GM21390 (cell line): ENCODE measurements around the gene PLEKHA7.
"Not testable (repeated sequence)": the region's sequence is repeated elsewhere in the genome, so short reads cannot be mapped to it uniquely, and the experiment has no call there.

ENCODE experiments used
- ATAC-seq: cut with Tn5 transposase; IDR thresholded peaks from one replicate; pipeline ENCODE4 v1.9.1; 2021; ENCODE audit not compliant: unreplicated experiment

The PLEKHA7 gene

GRCh38 chr11:17014321-17014832 is at the start of gene PLEKHA7:
Gene PLEKHA7, minus strand, starts transcription at chr11:17014414. Its CDS starts 13 bp downstream, at chr11:17014401.
- no peak for ATAC-seq

DNA sequence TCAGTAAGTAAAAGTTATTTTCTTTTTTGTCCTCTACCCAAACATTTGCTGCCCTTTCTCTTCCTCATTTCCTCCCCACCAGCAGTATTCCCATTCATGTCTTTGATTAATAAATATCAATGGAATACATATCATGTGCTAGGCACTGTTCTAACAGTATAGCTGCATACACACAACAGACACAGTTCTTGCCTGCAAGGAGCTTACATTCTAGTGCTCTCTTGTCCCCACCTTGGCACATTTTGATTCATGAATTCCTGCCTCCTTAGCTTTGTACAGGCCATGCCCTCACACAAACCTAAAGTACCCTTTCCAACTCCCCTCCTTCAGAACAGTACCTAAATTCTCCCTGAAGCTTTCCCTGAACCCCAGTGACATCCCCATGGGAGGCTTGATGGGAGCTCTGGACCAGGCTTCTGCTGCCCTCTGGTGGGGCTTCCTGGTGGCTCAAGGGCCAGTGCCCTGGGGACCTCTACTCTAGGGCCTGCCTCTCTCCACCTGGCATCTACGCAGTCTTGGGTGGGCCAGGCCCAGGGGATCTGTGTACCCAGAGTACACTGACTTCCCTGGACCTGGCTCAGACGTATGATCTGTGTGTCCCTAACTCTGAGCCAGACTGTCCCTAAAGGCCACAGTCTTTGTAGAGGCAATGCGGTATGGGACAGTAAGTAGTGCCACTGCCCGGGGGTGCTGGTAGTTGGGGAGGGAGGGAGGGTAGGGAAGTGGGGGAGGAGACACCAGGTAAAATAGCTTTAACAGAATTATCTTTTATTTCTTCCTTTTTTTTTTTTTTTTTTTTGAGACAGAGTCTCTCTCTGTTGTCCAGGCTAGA is 49.2 kb upstream of the PLEKHA7 start:
- peak; percentile 76 for ATAC-seq

DNA sequence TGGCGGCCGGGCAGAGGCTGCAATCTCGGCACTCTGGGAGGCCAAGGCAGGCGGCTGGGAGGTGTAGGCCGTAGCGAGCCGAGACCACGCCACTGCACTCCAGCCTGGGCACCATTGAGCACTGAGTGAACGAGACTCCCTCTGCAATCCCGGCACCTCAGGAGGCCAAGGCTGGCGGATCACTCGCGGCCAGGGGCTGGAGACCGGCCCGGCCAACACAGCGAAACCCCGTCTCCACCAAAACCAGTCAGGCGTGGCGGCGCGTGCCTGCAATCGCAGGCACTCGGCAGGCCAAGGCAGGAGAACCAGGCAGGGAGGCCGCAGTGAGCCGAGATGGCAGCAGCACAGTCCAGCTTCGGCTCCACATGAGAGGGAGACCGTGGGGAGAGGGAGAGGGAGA is 36.9 kb upstream of the PLEKHA7 start:
- ATAC-seq, result not testable (repeated sequence)

DNA sequence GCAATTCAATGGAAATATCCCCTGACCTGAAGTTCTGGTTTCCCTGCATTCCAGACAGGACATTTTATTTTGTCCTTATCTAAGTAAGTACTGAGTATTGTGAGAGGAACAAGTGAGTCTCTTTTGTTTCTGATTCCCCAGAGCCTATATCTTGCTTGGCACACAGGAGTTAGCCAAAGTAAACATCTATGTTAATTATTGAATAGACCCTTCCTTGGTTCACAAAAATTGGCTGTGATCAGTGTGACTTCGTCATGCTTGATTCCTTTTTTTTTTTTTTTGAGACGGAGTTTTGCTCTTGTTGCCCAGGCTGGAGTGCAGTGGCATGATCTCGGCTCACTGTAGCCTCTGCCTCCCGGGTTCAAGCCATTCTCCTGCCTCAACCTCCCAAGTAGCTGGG is 34.3 kb upstream of the PLEKHA7 start:
- ATAC-seq, result not testable (repeated sequence)

- ATAC-seq, result no peak
These were observed 32.5 kb upstream of the PLEKHA7 start for GRCh38 chr11:17046690-17047089.

- ATAC-seq, result no peak
These were observed 22.7 kb upstream of the PLEKHA7 start for GRCh38 chr11:17036666-17037658.

DNA sequence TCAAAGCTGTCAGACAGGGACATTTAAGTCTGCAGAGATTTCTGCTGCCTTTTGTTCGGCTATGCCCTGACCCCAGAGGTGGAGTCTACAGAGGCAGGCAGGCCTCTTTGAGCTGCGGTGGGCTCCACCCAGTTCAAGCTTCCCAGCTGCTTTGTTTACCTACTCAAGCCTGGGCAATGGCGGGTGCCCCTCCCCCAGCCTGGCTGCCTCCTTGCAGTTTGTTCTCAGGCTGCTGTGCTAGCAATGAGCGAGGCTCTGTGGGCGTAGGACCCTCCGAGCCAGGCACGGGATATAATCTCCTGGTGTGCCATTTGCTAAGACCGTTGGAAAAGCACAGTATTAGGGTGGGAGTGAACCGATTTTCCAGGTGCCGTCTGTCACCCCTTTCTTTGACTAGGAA is 19.8 kb upstream of the PLEKHA7 start:
- not testable (repeated sequence) for ATAC-seq

- ATAC-seq, result no peak
These were observed 12.4 kb upstream of the PLEKHA7 start for GRCh38 chr11:17026487-17027082.

GRCh38 chr11:17024924-17025323 is 10.7 kb upstream of the PLEKHA7 start:
- no peak for ATAC-seq

DNA sequence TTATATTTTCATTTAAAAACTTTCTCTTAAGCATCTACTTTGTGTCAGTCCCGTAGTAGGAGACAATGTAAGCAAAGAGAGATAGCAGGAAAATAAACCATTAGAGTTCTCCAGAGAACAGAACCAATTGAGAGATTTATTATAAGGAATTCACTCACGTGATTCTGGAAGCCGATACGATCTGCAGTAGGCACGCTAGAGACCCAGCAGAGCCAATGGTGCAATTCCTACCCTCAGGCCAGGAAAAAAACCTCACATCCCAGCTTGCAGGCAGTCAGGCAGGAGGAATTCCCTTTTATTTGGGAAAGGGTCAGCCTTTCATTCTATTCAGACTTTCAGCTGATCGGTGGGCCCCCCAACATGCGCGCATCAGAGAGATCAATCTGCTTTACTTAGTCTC is 7.3 kb upstream of the PLEKHA7 start:
- no peak for ATAC-seq

DNA sequence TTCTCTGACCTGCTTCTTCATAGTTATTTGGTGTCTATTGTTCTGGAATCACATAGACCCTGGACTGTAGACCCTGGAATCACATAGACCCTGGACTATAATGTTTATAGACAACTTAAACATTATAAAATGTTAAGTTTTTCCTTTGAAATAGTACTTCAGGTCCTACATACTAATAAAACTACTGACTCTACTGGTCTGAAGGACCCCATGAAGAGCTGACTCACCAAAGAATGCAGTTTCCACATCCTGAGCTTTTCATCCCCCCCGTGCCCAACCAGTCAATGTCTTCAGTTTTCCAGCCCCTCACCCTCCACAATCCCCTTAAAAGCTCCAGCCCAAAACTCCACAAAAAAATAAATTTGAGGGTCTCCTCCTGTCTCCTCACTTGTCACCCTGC is 6.6 kb upstream of the PLEKHA7 start:
- ATAC-seq, result no peak

DNA sequence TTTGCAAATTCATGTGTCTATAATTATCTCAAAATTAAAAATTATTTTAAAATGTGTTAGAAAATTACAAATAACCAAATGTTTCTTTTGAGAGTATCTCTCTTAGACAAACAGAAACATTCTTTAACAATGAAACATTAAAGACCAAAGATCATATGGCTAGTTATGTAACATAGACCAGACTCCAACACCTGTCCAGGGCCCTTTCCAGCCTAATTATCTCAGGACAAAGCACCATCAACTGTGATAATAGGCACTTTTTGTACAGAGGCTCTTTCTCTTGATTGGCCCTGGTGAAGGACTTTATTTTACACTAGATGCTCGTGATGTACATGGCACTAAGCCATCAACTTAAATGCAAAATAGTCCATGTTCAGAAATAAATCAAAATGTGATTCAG is 5.0 kb upstream of the PLEKHA7 start:
- ATAC-seq, result no peak

DNA sequence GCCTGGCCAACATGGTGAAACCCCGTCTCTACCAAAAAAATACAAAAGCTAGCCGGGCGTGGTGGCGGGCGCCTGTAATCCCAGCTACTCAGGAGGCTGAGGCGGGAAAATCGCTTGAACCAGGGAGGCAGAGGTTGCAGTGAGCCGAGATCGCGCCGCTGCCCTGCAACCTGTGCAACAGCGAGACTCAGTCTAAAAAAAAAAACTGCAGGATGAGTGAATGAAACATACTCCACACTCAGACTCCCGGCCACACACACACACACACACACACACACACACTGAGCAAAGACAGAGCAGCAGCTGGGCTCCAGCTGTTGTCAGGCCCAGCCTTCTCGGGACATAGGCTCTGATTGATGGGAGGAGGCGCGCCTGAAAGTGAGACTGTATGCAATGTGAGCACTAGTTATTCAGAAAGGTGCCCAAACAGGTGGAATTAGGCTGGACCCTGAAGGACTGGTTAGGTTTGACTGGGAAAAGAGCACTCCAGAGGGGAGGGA is 1.5 kb upstream of the PLEKHA7 start:
- no peak for ATAC-seq

DNA sequence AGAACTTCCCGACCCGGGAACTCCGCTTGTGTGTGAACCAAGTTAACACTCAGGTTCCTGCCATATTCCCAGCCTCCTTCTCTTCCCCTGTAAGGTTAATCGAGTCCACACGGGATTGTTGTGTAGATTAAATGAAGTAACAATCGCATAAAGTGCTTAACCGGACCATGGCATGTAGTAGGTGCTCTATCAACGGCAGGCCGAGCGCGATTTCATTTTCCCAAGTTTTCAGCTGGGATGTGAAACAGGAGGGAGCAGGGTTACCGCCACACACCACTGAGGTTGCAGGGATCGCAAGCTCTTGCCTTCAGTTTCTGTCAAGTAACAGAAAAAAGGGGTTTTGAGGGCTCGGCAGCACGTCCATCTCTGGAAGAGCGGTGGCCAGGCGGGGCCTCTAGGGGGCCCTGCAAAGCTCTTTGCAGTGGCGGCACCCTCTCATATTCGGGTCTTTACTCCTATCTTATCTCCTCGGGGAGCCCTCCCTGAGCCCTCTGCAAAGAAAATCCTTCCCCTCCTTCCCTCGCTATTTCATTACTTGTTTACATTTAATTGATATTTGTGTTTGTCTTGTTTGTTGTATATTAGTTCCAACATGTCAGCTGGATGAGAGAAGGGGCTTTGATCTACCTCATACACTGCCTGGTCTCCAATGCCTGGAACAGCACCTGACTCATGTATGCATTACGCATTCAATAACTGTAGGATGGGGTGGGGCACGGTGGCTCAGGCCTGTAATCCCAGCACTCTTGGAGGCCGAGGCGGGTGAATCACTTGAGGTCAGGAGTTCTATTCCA is 816 bp upstream of the PLEKHA7 start:
- no peak for ATAC-seq

DNA sequence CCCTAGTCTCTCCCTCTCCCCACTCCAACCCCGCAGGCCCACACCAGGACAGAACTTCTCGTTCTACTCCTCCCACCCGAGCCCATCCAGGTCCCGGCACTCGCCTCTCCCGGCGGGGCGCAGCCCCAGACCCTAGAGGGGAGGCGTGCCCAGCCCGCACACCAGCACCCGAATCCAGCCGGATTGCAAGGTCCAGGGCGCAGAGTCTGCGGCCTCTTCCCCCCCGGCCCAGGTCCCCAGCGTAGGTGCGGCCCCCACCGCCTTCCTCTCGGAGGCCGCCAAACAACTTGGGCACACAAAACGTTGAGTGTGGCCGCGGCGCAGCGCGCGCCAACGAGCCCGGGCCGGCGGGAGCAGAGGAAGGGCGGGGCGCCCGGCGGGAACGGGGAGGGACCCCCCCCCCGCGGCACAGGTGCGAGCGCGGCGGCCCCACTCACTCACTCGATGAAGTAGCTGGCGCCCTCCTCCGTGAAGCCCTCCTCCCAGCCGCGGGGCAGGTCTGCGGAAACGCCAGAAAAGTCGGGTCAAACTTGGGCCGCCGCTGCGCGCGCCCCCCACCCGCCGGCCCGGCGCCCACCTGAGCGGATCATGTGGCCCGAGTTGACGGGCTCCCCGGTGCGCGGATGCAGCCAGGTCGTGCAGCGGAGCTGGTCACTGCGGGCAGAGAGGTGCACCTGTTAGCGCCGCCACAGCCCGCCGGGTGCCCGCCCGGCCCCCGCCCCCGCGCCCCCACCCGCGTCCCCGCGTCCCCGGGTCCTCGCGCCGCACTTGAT is 480 bp downstream of the PLEKHA7 start:
- ATAC-seq, result no peak

- no peak for ATAC-seq
These were observed 1.3 kb downstream of the PLEKHA7 start for GRCh38 chr11:17012712-17013547.

- no peak for ATAC-seq
These were observed 2.0 kb downstream of the PLEKHA7 start for GRCh38 chr11:17012179-17012578.

- ATAC-seq, result no peak
These were observed 3.3 kb downstream of the PLEKHA7 start for GRCh38 chr11:17010851-17011420.
